Effector memory CD8-positive, alpha-beta T cell (primary cell): ENCODE measurements around the gene FGR.

Experiments
- ATAC-seq: fragments of 150-1000 bp; cut with Tn5 transposase; replicated peaks from 2 replicates; pipeline ENCODE4 v1.10.0; 2021; ENCODE audit warnings: mild to moderate bottlenecking, moderate library complexity
- DNase-seq, 3 experiments: peaks; one replicate each; pipeline ENCODE4 v3.0.0; 2021
- H3K27ac Mint-ChIP-seq, 2 donors: one replicate each; pipeline ENCODE4 v1.8.0; 2022; ENCODE audit warnings: mild to moderate bottlenecking in 2 of 2, mixed read lengths in 2 of 2, moderate library complexity in 2 of 2
- H3K27me3 Mint-ChIP-seq, 2 donors: one replicate each; pipeline ENCODE4 v1.8.0; 2022; ENCODE audit warnings: mixed read lengths in 2 of 2
- H3K36me3 Mint-ChIP-seq: one replicate; pipeline ENCODE4 v1.8.0; 2022; ENCODE audit warnings: mild to moderate bottlenecking, moderate library complexity, mixed read lengths; ENCODE audit not compliant: insufficient read depth
- H3K4me1 Mint-ChIP-seq, 2 donors: one replicate each; pipeline ENCODE4 v1.8.0; 2022; ENCODE audit warnings: low read depth in 2 of 2, mixed read lengths in 2 of 2
- H3K4me3 Mint-ChIP-seq, 2 donors: one replicate each; pipeline ENCODE4 v1.8.0; 2022; ENCODE audit warnings: mild to moderate bottlenecking in 2 of 2, mixed read lengths in 2 of 2, moderate library complexity in 2 of 2
- H3K9me3 Mint-ChIP-seq, 2 donors: one replicate each; pipeline ENCODE4 v1.8.0; 2022; ENCODE audit warnings: mixed read lengths in 2 of 2

Gene FGR

GRCh38 chr1:27596261-27596660 lies 38.7 kb downstream of the FGR start:
- H3K4me3 Mint-ChIP-seq, result no peak overlapping the region
- peaks cover 5% of the 10 kb centered on the region for H3K36me3 Mint-ChIP-seq
- H3K9me3 Mint-ChIP-seq, result no peaks in the 10 kb centered on the region
- no peak overlapping the region for H3K27ac Mint-ChIP-seq
- ATAC-seq (no peak), DNase-seq (no peak)
- peaks cover 14 to 18% of the 10 kb centered on the region in 2 donors for H3K4me1 Mint-ChIP-seq
- no peaks in the 10 kb centered on the region for H3K27me3 Mint-ChIP-seq

DNA sequence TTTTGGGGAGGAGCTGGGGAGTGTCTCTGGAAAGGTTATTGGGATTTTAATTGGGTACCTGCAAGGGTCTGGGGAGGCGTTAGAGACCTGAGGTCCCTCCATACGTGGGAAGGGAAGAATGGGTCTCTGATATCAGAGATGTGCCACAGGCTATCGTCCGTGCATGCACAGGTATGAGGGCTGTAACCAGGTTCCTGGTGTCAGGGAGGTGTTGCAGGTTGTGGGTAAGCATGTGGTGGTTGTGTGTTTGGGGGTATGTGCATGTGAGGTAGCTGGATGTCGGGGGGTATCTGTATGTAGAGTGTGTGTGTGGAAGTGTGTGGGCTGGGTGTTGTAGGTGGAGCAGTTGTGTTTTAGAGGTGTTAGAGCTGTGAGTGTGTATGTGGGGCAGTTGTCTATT lies 39.4 kb downstream of the FGR start:
- ATAC-seq (peak; percentile 62), DNase-seq (peak in 1 of 3 experiments; percentile 28)
- H3K9me3 Mint-ChIP-seq, result no peaks in the 10 kb centered on the region
- H3K27me3 Mint-ChIP-seq, result no peaks in the 10 kb centered on the region
- peaks cover 5% of the 10 kb centered on the region for H3K36me3 Mint-ChIP-seq
- no peak overlapping the region for H3K27ac Mint-ChIP-seq
- H3K4me3 Mint-ChIP-seq, result no peak overlapping the region
- peaks cover 8 to 18% of the 10 kb centered on the region in 2 donors for H3K4me1 Mint-ChIP-seq

DNA sequence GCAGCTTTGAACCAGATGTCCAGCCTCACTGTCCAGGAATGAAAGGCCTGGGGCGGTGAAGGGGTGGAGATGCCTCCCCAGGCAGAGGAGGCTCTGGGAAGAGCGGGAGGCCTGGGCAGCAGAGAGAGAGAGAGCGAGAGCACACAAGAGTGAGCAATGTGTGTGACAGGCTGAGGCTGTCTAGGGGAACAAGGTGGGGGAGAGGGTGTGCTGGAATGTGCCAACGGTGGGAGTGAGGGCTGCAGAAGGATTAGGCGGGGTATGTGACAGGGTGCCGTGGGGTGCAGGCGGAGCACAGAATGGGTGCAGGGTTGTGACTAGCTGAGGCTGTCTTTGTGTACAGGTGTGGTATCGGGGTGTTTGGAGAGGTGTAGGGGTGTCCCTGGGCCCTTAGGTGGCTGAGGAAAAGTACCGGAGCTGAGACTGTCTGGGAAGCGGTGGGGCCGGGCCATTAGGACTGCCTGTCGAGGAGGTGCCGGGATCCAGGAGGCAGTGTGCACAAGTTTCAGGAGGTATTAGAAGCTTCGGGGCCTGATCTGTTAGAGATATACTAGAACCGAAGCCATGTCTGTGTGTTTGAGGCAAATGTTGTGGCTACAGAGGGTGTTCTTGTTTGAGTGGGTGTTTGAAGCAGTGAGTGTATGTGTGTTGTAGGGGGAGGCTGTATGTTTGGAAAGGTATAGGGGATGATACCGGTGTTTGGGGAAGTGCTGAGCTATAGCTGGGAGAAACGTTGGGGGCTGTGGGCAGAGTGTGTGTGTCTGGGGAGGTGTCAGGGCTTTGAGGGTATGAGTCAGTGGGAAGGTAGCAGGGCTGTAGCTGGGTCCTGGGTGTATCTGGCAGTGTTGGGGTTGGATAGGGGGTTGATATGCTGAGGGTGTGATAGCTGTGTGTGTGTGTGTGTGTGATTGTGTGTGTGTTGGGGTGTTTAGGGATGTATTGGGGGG lies 40.1 kb downstream of the FGR start:
- Mint-ChIP-seq H3K27me3 (no peaks in the 10 kb centered on the region), H3K27ac (no peak overlapping the region), H3K36me3 (no peaks in the 10 kb centered on the region), H3K4me3 (no peak overlapping the region), H3K9me3 (no peaks in the 10 kb centered on the region), H3K4me1 (peaks cover 2 to 13% of the 10 kb centered on the region in 2 donors)
- ATAC-seq (peak; percentile 74), DNase-seq (no peak)

DNA sequence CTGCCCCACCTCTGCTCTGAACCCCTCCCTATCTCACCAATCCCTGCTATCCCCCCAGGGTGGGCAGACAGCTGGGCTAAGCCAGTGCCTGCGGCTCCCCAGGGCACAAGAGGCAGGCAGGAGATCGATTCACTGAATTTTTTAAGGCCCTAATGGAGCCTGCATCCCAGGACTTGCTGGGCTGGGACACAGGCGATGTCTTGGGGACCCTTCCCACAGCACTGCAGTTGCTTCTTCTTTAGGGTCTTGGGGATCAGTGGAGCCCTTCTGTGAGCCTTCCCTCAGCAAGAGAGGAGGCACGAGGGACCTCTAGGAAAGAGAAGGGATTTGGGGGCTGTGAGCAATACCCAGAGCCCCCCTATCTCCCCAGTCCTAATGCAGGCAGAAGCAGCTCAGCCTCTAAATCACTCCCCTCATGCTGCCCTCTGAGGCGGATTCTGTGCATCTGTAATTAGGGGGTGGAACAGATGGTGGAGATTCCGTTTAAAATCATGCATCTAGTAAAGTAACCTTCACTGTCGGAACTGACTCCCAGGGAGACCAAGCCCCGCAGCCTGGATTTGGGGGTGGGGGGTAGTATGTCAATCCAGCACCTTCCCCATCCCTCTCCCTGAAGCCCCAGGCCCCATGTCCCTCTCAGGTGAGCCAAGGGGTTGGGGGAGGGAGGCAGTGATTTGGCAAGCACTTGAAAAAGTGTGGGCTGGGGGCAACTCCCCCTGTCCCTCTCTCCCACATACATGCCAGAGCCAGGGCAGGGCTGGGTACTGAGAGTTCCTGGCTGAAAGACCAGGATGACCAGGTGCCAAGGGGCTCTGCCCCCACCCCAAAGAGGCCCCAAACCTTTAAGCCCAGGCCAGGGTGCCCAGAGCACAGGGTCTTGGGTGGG lies 41.1 kb downstream of the FGR start:
- H3K9me3 Mint-ChIP-seq, result no peaks in the 10 kb centered on the region
- no peak for DNase-seq
- H3K27ac Mint-ChIP-seq, result no peak overlapping the region
- H3K36me3 Mint-ChIP-seq, result no peaks in the 10 kb centered on the region
- H3K4me1 Mint-ChIP-seq, result peaks cover 0 to 6% of the 10 kb centered on the region in 2 donors
- no peak for ATAC-seq
- no peaks in the 10 kb centered on the region for H3K27me3 Mint-ChIP-seq
- no peak overlapping the region for H3K4me3 Mint-ChIP-seq

- Mint-ChIP-seq H3K4me3 (no peak overlapping the region), H3K27me3 (no peaks in the 10 kb centered on the region), H3K4me1 (peaks cover 0 to 5% of the 10 kb centered on the region in 2 donors), H3K36me3 (no peaks in the 10 kb centered on the region), H3K27ac (no peak overlapping the region), H3K9me3 (no peaks in the 10 kb centered on the region)
- ATAC-seq (no peak), DNase-seq (no peak)
Measured at GRCh38 chr1:27592931-27593677, 41.9 kb downstream of the FGR start.

DNA sequence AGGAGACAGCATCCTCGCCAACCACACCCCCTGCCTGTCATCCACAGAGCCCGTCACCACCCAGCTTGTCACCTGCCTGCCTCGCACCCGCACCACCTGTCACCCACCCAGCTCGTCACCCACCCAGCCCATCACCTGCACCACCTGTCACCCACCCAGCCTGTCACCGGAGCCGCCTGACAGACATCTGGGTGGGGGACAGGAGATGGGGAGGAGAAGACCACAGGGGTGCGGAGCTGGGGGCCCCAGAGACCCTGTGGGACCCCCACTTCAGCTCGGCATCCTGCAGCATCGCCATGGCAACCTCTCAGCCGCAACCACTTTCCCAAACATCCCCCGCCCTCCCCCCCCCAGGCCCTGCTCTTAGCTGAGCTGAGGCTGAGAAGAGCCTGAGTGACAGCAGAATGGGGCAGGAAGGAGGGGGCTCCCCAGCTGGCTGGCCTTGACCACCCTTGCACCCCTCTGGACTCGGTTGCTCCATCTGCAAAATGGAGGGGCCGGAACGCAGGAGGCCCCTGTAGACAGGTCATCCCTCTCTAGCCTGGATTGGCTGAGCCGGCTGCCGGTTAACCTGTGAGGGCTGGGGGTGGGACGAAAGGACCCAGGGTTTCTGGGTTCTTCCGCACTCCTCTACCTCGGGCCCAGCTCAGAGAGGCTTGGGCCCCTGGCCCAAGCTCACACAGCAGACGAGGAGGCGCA lies 42.6 kb downstream of the FGR start:
- Mint-ChIP-seq H3K9me3 (no peaks in the 10 kb centered on the region), H3K36me3 (no peaks in the 10 kb centered on the region), H3K27ac (no peak overlapping the region), H3K4me3 (no peak overlapping the region), H3K4me1 (no peaks in the 10 kb centered on the region), H3K27me3 (no peaks in the 10 kb centered on the region)
- ATAC-seq, result no peak
- no peak for DNase-seq

DNA sequence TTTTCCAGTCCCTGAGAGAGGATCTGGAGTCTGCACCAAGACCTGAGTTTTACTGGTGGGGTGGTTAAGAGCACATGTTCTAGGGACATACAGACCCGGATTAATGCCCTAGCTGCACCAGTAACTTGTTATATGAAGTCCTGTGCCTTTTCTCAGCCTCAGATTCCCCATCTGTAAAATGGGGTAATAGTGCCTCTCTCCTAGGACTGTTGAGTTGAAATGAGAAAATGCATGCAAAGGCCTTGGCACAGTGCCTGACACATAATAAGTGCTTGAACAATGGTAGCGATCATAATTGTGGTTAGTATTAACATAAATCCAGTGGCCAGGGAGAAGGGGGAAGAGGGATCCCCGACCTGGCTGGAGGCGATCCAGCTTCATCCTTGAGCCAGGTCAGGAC lies 43.4 kb downstream of the FGR start:
- Mint-ChIP-seq H3K9me3 (no peaks in the 10 kb centered on the region), H3K4me3 (no peak overlapping the region), H3K36me3 (no peaks in the 10 kb centered on the region), H3K27ac (no peak overlapping the region), H3K27me3 (no peaks in the 10 kb centered on the region), H3K4me1 (no peaks in the 10 kb centered on the region)
- ATAC-seq (no peak), DNase-seq (no peak)

DNA sequence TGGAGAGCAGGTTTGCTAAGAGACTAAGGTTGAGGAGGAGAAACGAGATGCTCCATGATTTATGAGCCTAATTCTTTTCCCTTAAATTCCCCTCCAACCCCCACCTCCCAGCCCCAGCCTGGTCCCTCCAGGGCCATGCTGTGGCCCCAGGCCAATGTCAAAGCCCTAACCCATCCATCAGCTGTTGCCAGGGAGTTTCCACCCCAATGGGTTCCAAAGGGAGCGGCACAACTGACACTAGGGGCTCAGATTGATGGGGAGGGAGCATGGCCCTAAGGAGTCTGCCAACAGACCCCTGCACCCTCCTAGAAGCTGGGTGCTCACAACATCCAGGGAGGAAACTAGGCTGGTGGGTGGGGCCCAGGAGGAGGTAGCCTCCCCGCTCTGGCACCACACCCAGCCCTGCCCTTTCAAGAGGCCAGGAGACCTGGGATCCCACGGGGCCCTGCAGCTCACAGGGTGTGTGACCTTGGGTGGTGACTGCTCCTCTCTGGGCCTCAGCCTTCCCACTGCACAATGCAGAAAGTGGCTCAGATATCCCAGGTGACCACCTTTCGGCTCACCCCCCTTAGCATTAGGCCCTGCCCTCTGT lies 44.0 kb downstream of the FGR start:
- Mint-ChIP-seq H3K27ac (no peak overlapping the region), H3K27me3 (no peaks in the 10 kb centered on the region), H3K9me3 (no peaks in the 10 kb centered on the region), H3K36me3 (no peaks in the 10 kb centered on the region), H3K4me1 (no peaks in the 10 kb centered on the region), H3K4me3 (no peak overlapping the region)
- ATAC-seq (no peak), DNase-seq (no peak)

DNA sequence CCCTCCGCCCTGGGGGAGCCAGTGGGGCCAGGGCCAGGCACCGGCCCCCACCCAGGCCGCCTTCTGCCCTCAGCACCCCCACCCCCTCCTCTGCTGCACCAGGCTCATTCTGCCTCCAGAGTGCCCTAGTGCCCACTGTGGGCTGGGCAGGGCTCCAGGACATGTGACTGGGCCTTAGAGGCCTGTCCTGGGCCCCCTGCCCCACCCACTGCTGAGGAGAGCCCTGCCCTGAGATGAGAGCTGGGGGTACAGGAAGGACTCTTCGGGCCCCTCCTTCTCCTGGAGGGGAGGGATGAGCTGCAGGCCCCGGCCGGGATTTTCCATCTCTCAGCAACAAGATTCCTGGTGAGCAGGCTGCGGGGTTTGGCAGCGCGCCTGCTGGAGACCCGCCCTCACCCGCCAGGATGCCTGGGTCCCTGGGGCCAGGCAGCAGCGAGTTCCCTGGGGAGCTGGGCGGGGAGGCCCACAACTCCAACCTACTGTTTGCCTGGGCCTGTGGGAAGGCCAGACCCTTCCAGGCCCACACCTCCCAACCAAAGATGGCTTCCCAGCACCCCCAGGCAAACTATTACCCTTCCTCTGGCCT lies 45.1 kb downstream of the FGR start:
- no peak for ATAC-seq
- Mint-ChIP-seq H3K27ac (no peak overlapping the region), H3K4me1 (no peaks in the 10 kb centered on the region), H3K9me3 (no peaks in the 10 kb centered on the region), H3K4me3 (no peak overlapping the region), H3K27me3 (no peaks in the 10 kb centered on the region), H3K36me3 (no peaks in the 10 kb centered on the region)
- DNase-seq, result no peak

DNA sequence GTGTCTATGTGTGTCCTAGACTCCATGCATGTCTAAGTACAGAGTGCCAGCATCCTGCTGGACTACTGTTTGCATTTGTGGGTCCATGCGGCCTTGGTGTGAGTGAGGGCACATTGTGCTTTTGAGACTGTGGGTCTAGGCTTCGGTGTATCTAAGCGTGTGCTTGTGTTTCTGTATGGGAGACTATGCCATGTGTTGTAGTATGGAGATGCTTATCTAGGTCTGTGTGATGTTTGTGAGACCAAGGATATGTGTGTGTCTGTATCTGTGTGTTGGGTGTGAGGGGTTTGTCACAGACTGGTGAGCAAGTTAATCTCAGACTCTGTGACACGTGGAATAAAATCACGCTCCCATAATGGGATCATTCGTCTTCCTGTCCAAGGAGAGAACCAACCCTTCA lies 45.5 kb downstream of the FGR start:
- no peak for ATAC-seq
- no peaks in the 10 kb centered on the region for H3K9me3 Mint-ChIP-seq
- H3K27me3 Mint-ChIP-seq, result no peaks in the 10 kb centered on the region
- H3K27ac Mint-ChIP-seq, result no peak overlapping the region
- DNase-seq, result no peak
- H3K4me1 Mint-ChIP-seq, result no peaks in the 10 kb centered on the region
- H3K36me3 Mint-ChIP-seq, result no peaks in the 10 kb centered on the region
- H3K4me3 Mint-ChIP-seq, result no peak overlapping the region

DNA sequence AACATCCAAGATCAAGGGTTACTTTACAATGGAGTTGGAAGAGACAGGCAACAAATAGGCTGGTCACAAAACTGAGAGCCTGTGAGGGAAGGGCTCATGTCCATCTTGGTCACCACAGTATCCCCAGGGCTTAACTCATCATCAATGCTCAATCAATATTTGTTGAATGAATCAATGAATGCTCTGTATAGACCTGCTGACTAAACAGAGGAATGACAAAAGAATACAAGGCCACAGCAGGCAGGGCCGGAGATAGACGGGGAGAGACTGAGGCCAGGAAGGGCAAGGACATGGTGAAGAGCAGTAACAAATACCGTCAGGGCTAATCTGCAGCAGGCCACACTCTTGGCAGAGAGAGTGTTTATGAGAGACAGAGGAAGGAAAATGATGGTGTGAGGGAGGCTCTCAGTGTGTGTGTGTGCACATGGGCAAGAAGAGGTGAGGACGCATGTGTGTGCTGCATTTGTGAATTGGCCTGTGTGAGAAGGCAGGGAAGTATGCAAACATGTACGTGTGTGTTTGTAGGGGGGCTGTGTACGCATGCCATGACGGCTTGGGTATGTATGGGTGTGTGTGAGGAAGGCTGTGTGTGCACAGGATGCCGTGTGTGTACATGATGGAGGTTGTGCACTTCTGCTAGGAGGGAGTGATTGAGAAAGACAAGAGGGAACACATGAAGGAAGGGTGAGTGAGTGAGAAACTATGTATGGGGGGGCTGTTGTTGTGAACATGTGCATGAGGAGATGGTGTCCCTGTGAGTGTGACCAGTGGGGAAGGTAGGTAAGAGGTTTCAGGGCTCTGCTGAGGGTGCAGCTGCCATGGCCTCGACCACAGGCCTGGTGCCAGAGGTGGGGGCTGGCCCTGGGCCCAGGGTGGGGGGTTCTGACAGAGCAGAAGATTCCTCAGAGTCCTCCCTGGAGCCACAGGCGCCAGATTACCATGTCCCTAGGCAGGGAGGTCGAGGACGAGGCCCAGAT lies 46.4 kb downstream of the FGR start:
- Mint-ChIP-seq H3K4me3 (no peak overlapping the region), H3K27me3 (no peaks in the 10 kb centered on the region), H3K27ac (no peak overlapping the region), H3K36me3 (no peaks in the 10 kb centered on the region), H3K4me1 (peaks cover under 1 to 4% of the 10 kb centered on the region in 2 donors), H3K9me3 (no peaks in the 10 kb centered on the region)
- DNase-seq, result no peak
- ATAC-seq, result no peak
